Astrocyte (in vitro differentiated cells and primary cell): ENCODE results near the gene TBX4.

ENCODE experiments used
- CTCF ChIP-seq: IDR thresholded peaks from 2 replicates; pipeline ENCODE4 v1.5.1; 2011; ENCODE audit warnings: low read depth, mild to moderate bottlenecking, inconsistent platforms, low read length, moderate library complexity; ENCODE audit not compliant: insufficient read depth
- EZH2 ChIP-seq: IDR thresholded peaks from 2 replicates; pipeline ENCODE4 v1.6.1; 2012; ENCODE audit warnings: mild to moderate bottlenecking, low read length, inconsistent platforms; ENCODE audit not compliant: insufficient read depth

- TF ChIP-seq CTCF (no peak), EZH2 (no peak)
Observed at GRCh38 chr17:61419496-61420046, 32.7 kb upstream of the TBX4 start.
